Left cardiac atrium (tissue), 4 donors: ENCODE measurements around the gene CD300LG. TPM values are rescaled to one million over a fixed set of nuclear protein-coding genes. Genes with fewer than 3 reads are reported as not detected.
"Not testable (repeated sequence)": the region's sequence is repeated elsewhere in the genome, so short reads cannot be mapped to it uniquely, and the experiment has no call there.

Experiments used
- ATAC-seq, 2 donors: fragments of 200-7000 bp; cut with Tn5 transposase; one replicate each; pipeline ENCODE4 v1.9.1; 2020; ENCODE audit warnings: mild to moderate bottlenecking in 2 of 2, moderate library complexity in 2 of 2
- DNase-seq: peaks from one replicate; pipeline ENCODE4 v3.0.0-alpha.2; 2020
- intact Hi-C, 2 donors: fragments of 100-400 bp; cut with DNase I; formaldehyde crosslinking; loops; one replicate each; pipeline versions ENCODE4 v1.14.1 to v1.15.1; 2022 to 2023
- total RNA-seq, 2 donors: library from RNA; stranded (reverse); fragmentation: NEBNext Ultra II Directional; extraction: Animal tissue kit (Norgen Biotek cat#: 25700); gene quantifications; one replicate each; pipeline ENCODE4 v1.2.1, GENCODE V29; 2021
- donor health status: DM: no; HTN: yes; CAD: no.
- donor health status: DM: no; HTN: yes; CAD: no; lungs with severe emphysema.
- donor health status: DM: yes; HTN: yes; CAD: no.
- donor health status: Dilated cardiomyopathy.

Gene CD300LG
- total RNA-seq, 2 donors from 2014 or later = 14.5 to 15.0 TPM

- DNase-seq = no peak
- intact Hi-C loops = loop anchor here (10.0 kb wide), 2 partner anchors 69 to 149 kb away; partner anchors contain the start of gene DUSP3 (in 1 of the 2)
Observed at GRCh38 chr17:43844241-43844640, 2.7 kb upstream of the CD300LG start.

GRCh38 chr17:43845766-43846165, 1.2 kb upstream of the CD300LG start:
- intact Hi-C loops = loop anchor here (10.0 kb wide), 2 partner anchors 71 to 151 kb away; partner anchors contain the start of gene DUSP3 (in 1 of the 2)
- no peak for ATAC-seq
- no peak for DNase-seq

More at GRCh38 chr17:43844241-43844640, 2.7 kb upstream of the CD300LG start:
- no peak for ATAC-seq

- intact Hi-C loops = loop anchor here (10.0 kb wide), 2 partner anchors 71 to 151 kb away; partner anchors contain the start of gene DUSP3 (in 1 of the 2)
- DNase-seq (peak; percentile 89), ATAC-seq (peak; percentile 96 to 97)
Observed at GRCh38 chr17:43846221-43846712, 709 bp upstream of the CD300LG start.

DNA sequence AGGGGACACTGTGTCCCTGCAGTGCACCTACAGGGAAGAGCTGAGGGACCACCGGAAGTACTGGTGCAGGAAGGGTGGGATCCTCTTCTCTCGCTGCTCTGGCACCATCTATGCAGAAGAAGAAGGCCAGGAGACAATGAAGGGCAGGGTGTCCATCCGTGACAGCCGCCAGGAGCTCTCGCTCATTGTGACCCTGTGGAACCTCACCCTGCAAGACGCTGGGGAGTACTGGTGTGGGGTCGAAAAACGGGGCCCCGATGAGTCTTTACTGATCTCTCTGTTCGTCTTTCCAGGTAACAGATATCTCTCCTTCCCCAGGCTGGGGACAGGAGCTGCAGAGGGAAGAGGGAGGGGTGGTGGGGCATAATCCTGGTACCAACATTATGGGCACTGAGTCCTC, 1.6 kb downstream of the CD300LG start:
- ATAC-seq (no peak), DNase-seq (no peak)
- intact Hi-C loops = loop anchor here (10.0 kb wide), 2 partner anchors 74 to 154 kb away; partner anchors contain the start of gene DUSP3 (in 1 of the 2)

- ATAC-seq = no peak
Observed at GRCh38 chr17:43849116-43849515, 2.1 kb downstream of the CD300LG start.

GRCh38 chr17:43852571-43852970, 5.6 kb downstream of the CD300LG start:
- intact Hi-C loops = no loop called here
- DNase-seq (no peak), ATAC-seq (no peak)

More at GRCh38 chr17:43849116-43849515, 2.1 kb downstream of the CD300LG start:
- no peak for DNase-seq
- intact Hi-C loops = loop anchor here (10.0 kb wide), 2 partner anchors 74 to 154 kb away; partner anchors contain the start of gene DUSP3 (in 1 of the 2)

DNA sequence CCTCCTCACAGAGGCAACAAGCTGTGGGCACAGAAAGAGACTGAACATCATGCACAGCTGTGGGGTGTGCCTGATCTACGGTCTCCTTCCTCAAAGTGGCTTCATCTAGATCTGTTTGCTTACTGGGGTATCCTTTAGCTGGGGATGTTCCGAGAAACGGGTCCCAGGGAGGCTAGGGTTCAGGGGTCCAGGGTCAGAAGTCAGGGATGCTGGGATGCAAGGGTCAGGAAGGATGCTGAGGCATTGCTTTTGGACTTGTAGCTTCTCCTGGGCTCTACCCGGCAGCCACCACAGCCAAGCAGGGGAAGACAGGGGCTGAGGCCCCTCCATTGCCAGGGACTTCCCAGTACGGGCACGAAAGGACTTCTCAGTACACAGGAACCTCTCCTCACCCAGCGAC, 6.6 kb downstream of the CD300LG start:
- ATAC-seq (no peak), DNase-seq (no peak)
- intact Hi-C loops = no loop called here

GRCh38 chr17:43854498-43854897, 7.5 kb downstream of the CD300LG start:
- ATAC-seq = no peak
- intact Hi-C loops = no loop called here

DNA sequence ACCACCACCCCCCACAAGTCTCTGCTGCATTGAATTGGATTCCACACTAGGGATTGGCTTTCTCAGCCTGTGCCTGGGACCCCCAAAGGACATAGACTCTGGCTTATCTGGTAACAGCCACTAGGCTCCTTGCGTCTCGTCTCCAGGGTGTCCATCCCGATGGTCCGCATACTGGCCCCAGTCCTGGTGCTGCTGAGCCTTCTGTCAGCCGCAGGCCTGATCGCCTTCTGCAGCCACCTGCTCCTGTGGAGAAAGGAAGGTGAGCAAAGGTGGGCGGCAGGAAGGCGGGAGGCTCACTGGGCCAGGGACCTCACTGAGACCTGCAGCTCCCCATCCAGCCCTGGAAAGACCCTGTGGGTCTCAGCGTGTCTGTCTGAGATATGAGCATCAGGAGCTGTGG, 8.1 kb downstream of the CD300LG start:
- ATAC-seq = no peak
- no peak for DNase-seq
- intact Hi-C loops = no loop called here

More at GRCh38 chr17:43854498-43854897, 7.5 kb downstream of the CD300LG start:
- no peak for DNase-seq

- intact Hi-C loops = no loop called here
- no peak for DNase-seq
- no peak for ATAC-seq
Observed at GRCh38 chr17:43856141-43856540, 9.2 kb downstream of the CD300LG start.

GRCh38 chr17:43857141-43857540, 10.2 kb downstream of the CD300LG start:
- no peak for ATAC-seq
- intact Hi-C loops = no loop called here
- DNase-seq = no peak

DNA sequence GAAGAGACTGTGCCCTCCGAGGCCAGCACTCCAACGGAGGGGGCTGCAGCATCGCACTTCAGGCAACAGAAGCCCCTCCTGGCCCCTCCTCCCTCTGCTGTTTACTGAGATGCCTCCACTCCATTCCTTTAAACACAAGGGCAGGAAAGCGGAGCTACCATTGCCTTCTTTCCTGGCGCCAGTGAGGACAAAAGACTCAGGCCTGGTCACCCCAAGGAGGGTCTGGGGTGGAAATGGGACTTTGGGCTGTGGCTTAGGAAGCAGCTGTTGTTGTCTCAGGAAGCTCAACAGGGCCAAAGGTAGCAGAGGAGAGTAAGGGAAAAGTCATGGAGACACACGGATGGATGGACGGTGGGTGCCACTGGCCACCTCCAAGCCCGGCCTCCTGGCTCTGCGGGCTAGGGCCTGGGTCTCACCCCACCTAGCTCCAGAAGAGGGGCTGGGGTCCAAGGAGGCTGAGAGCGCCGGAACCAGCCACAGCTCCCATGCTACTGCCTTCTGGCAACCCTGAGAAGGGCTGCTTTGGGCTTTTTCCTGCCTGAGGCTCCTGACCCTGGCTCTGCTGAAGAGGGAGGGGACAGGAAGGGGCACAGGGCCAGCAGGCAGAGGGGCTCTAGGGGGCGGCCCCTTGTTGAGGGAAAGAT, 11.1 kb downstream of the CD300LG start:
- DNase-seq (no peak), ATAC-seq (peak in 1 of 2 donors; percentile 19)
- intact Hi-C loops = no loop called here

- DNase-seq (no peak), ATAC-seq (peak in 1 of 2 donors; percentile 4)
- intact Hi-C loops = no loop called here
Observed at GRCh38 chr17:43860077-43860725, 13.2 kb downstream of the CD300LG start.

DNA sequence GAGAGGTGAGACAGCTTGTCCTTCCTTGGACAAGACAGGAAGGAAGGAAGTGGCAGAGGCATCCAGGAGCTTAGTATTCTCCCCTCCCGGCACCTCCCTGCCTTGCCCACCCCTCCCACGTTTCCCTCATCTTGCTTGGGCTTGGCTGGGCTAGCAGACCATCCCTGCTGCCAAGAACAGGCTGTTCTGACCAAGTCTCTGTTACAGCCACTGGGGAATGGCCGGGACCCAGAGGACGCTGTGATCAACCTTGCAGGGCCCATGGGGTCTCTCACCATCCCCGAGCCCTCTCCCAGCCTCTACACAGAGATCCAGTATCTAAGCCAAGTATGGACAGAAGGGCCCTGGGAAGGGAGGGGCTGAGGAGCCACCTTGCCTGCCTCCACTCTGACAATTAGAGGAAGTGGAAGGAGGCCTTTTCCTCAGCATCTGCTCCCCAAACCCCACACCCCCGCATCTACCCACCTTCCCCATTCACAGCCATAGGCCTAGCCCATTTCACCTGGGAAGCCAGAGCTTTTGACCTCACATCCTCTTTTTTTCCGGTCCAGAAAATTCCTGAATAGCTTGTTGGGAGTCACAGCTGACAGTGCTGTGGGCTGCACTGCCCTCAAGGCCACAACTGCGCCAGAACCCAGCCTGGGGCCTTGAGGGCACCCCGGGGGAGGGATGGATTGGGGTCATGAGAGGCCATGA, 14.1 kb downstream of the CD300LG start:
- intact Hi-C loops = no loop called here
- ATAC-seq (peak; percentile 72 to 73), DNase-seq (peak; percentile 57)

- ATAC-seq (no peak), DNase-seq (no peak)
- intact Hi-C loops = no loop called here
Observed at GRCh38 chr17:43861960-43862359, 15.0 kb downstream of the CD300LG start.

DNA sequence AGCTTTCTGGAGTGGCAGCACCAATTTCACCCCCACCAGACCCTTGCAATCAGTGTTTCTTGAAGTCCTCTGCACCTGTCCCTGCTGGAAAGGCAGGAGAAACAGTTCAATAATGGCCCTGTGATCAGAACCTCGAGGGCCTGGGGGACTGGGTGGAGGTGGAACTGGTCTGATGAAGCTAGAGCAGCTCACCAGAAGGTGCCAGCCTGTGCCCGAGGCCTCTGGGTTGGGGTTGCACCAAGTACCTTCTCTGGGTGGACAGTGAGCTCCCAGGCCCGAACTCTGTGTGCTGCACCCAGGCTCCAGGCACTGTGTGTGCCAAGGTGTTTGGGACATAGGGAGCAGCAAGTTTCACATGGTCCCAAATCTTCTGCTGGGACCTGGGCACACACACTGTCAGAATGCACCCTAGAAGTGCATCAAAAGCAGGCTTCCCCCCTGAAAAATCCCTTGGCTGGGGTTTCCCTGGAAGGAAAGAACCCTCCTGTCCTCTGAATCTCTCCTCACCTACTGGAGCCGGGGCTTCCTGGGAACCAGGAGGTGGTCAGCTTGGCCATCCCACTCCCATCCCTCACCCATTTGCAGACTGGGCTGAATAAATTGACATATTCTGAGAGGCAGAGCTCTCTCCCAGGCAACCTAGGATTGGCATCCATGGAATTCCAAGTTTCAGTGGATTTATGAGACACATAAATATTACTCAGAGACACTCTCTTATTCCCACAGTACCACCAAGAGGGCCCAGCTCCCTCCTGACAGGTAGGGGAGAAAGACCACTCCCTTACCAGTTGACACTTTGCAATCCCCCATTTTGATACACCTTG, 17.4 kb downstream of the CD300LG start:
- DNase-seq (no peak), ATAC-seq (no peak)
- intact Hi-C loops = no loop called here

- ATAC-seq (no peak), DNase-seq (no peak)
- intact Hi-C loops = no loop called here
Observed at GRCh38 chr17:43868226-43868994, 21.4 kb downstream of the CD300LG start.

- DNase-seq, intact Hi-C loops, ATAC-seq: not testable (repeated sequence)
Observed at GRCh38 chr17:43869031-43869430, 22.1 kb downstream of the CD300LG start.
